Hematopoietic multipotent progenitor cell treated with erythropoietin and hydrocortisone succinate and interleukin-3 and kit ligand, for 17 days (in vitro differentiated cells): ENCODE measurements around the gene PLEKHO1.
A peak's percentile ranks its signal among the peaks of the same experiment; 100 is the strongest.
"Not testable (repeated sequence)": the region's sequence is repeated elsewhere in the genome, so short reads cannot be mapped to it uniquely, and the experiment has no call there.

Experiments used
- DNase-seq: peaks from one replicate; pipeline ENCODE4 v3.0.0-alpha.2; 2015; ENCODE audit warnings: low spot score

Gene PLEKHO1

GRCh38 chr1:150173141-150173585 is 23.4 kb downstream of the PLEKHO1 start:
- DNase-seq, result no peak

GRCh38 chr1:150176593-150176992 is 26.9 kb downstream of the PLEKHO1 start:
- DNase-seq, result no peak

- DNase-seq, result no peak
Measured at GRCh38 chr1:150178548-150178947, 28.8 kb downstream of the PLEKHO1 start.

DNA sequence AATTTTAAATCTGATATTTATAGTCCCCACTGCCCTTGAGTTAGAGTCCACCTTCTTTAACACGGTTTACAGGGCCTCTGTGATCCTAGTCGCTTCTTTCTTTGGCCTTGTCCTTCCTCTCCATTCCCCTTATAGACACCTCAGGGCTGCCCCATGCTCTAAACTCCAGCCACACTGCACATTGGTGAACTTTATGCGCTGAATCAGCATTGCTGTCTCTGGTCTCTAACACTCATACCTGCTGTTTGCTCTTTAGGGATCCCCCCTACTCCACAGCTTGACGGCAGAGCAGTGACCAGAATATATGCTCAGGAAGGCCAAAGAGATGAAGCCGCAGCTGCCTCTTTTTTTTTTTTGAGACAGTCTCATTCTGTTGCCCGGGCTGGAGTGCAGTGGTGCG is 30.2 kb downstream of the PLEKHO1 start:
- no peak for DNase-seq

GRCh38 chr1:150180474-150180873 is 30.8 kb downstream of the PLEKHO1 start:
- no peak for DNase-seq

DNA sequence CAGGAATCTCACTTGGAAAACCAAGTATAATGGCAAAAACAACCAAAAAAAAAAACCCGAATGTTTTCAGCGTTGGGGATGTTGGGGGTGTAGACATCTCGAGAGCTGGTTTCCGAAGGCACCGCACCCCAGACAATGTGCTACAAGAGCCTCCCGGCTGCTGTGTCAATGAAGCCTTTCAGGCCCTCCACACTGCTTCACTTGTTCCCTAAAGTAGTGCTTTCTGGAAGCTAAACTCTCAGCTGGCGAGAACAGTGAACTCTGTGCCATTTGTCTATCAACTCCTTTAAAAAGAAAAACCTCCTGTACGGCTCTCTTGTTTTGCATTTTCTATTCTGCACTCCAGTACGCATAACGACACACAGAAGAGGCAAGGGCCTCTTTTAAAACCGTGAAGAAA is 32.5 kb downstream of the PLEKHO1 start:
- DNase-seq, result no peak

- DNase-seq, result no peak
Measured at GRCh38 chr1:150183061-150183460, 33.3 kb downstream of the PLEKHO1 start.

GRCh38 chr1:150185481-150185880 is 35.8 kb downstream of the PLEKHO1 start:
- DNase-seq, result no peak

- DNase-seq, result not testable (repeated sequence)
Measured at GRCh38 chr1:150186438-150186788, 36.7 kb downstream of the PLEKHO1 start.

GRCh38 chr1:150186789-150187559 is 37.3 kb downstream of the PLEKHO1 start:
- DNase-seq, result peak; percentile 32

DNA sequence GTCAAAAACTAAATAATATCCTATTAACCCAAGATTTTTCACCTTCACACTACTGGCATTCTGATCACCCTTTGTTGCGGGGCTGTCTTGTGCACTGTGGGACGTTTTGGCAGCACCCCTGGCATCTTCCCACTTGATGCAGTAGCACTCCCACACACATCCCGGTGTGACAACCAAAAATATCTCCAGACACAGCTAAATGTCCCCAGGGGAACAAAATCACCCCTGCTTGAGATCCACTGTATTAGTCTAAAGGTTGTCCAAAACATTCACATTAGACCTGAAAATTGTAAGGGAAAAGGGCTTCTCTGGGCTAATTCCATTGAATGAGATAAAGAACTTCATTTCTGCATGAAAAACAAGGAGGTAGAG is 37.8 kb downstream of the PLEKHO1 start:
- DNase-seq, result no peak

- no peak for DNase-seq
Measured at GRCh38 chr1:150192012-150192411, 42.3 kb downstream of the PLEKHO1 start.

DNA sequence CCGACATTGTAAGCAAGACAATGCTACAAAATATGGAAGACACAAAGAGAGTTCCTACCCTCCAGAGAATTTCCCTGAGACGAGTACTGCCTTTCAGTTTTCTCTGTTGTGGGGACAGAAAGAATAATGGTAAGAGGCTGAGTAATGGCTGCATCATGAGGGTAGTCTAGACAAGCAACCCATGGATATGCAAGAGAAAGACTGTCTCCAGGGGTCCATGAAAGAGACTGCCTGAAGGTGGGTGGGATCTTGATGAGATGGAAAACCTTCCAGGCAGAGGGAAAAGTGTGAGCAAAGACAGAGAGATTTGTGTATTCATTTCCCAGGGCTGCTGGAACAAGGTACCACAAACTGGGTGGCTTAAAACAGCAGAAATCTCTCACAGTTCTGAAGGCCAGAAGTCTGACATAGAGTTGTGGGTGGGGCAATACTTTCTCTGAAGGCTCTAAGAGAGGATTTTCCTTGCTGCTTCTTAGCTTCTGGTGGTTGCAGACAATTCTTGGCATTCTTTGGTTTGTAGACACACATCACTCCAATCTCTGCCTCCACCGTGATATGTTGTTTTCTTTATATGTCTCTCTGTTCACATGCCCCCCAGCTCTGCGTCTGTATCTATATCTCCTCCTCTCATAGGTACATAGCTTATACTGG is 44.8 kb downstream of the PLEKHO1 start:
- no peak for DNase-seq

DNA sequence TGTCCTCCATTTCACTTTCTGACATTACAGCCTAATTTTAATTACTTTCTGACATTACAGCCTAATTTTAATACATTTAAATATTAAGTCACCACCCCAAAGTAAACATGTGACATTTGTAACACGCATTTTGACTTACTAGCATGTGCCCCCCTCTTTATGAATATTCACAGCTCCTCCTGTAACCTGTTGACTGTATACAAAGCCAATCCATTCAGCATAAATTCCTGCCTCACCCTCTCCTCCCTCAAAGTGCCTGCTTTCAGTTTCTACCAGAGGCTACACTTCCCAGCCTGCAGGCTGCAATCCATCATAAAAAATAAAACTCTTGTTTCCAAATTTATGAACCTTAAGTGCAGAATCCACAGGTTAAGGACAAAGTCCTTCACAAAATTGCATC is 46.7 kb downstream of the PLEKHO1 start:
- no peak for DNase-seq

DNA sequence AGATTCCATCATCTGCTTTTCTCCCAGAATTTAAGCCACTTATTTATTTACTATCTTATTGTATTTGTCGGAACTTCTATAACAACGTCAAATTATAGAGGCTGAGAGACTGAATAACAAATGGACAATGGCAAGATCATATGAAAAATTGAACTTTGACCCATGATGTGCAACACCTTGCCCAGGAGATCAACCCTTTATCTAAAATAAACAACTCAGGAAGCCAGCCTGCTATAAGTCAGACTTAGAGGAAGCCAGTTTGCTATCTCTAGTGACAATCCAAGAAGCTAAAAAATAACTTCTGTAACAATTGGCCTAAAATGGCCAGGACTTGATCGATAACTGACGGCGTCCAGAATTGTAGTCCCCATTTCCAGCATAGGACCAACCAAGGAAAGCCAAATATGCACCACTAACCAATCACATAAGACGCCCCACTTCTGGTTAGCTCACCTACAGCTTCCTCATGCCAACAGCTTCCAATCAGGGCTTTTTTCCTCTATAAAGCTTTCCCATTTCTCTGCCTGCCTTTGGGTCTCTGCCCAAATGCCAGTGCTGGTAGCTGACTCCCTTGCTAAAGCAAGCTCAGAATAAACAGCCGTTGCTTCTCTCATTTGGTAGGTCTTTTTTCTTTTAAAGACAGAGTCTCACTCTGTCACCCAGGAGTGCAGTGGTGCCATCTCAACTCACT is 57.7 kb downstream of the PLEKHO1 start:
- no peak for DNase-seq

GRCh38 chr1:150208460-150208859 is 58.7 kb downstream of the PLEKHO1 start:
- not testable (repeated sequence) for DNase-seq
